ENCODE data around the gene LIN52.

The LIN52 gene

DNA sequence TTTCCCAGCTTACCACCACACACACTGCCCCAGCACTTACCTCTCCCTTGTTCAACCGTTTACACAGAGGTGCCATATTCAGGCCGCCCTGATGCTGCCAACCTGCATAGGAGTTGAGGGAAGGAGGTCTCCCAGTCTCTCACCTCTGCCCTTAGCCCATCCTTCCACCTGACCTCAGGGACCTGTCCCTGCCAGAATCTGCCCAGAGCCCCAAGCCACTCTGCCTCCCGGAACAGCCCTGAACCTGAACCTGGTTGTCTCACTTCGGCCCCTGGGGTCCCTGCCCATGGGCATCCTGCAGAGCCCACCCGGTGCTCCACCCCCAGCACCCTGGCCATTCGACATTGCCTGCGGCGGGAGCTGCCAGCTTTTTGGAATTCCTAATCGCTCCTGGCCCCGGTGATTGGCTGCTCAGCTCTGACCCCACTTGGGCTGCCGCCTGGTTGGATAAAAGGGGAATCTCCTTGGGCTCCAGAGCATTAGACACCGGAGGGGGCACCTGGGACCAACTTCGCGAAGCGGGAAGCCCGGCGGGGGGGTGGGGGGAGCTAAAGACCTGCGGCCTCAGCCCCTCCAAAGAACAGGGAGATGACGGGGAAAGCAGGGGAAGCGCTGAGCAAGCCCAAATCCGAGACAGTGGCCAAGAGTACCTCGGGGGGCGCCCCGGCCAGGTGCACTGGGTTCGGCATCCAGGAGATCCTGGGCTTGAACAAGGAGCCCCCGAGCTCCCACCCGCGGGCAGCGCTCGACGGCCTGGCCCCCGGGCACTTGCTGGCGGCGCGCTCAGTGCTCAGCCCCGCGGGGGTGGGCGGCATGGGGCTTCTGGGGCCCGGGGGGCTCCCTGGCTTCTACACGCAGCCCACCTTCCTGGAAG, 154.5 kb downstream of the LIN52 start, which contains the start of gene VSX2:
VSX2 (plus strand) TSS at position 476 of the 874 bp plus-strand sequence; CDS start at position 589, 113 bp downstream.
- no peak for DNase-seq

DNA sequence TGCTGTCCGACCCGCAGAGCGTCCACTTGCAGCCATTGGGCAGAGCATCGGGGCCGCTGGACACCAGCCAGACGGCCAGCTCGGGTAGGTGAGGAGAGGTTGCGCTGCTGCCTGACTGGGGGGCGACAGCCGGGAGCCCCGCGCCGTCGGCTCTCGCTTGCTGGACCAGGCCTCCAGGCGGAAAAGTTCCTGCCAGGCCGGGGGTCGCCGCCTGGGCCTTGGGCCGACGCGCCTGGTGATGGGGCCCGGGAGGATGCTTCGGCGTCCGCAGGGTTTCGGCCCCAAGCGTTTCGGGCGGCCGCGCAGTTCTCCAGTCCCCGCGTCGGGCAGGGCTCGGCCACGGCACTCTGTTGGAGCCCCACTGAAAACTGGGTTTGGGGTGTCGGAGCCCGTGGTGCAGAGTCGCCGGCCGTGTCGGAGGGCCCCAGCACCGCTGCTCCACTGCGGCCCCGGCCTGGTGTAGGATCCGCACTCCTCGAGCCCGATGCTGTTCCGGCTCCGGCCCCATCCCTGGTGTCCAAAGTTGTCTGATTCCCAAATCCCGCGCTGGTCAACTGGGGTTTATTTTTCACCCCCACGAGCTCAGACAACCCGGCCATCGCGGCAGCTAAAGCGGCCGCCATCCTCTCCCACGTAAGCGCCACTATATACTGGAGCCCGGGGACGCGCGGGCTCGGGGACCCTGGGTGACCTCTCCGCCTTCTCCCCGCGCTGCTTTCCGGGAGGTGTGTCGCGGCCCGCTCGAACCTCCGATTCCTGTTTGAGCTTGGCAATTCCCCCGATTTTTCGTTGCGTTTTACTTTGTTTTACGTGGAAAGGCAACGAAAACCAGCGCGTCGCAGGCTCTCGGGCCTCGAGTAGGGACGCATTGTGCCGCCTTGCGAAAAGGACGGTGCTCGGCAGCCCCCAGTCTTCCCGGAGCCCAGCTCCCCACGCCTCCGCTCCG, 155.4 kb downstream of the LIN52 start:
- DNase-seq: no peak

DNA sequence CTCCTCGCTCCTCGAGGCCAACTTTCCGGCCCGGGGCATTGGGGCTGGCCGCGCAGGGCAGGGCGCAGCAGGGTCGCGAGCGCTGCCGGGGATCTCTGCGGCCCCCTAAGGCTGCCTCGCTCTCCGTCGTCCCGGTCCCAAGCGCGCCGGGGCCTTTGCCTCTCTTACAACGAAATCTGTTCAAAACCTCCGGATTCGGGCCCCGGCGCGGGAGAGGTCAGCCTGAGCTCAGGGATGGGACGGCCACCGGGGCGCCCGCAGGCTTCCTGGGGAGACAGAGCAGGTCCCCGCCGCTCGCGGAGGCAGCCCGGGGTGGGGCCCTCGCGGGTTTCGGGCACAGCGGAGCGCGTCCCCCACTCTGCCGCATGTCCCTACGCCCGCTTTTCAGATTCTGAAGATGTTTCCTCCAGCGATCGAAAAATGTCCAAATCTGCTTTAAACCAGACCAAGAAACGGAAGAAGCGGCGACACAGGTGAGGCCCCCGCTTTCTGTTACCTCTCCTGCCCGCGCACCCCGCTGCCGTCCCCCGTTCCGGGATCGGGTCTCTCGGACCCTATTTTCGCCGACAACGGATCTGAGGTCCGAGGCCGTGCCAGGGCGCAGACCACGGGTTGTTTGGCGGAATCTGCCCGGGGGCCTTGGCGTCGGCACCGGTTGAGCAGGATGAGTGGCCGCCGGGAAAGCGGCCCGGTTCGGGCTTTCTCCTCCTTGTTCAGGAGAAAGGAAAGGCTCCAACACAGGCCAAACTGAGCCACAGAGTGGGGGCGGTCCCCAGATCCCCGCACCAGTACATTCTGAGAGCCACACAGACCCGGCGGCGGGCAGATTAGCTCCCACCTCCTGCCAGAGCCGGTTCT, 156.3 kb downstream of the LIN52 start:
- DNase-seq: no peak

DNA sequence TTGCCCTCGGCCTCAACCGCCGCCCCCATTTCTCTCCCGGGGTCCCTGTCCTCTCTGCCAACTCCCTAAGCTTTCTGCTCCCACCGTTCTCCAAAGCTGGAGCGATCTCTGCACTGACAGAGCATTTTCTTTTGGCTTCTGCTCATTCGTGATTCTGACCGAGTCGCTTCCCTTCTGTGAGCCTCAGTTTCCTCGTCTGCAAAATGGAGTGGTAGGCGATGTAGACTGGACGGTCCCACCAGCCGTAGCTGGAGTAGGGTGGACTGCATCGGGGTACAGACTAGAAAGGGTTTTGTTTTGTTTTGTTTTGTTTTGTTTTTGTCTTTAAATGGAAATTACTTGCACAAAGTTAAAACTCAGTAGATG, 156.9 kb downstream of the LIN52 start:
- no peak for DNase-seq

DNA sequence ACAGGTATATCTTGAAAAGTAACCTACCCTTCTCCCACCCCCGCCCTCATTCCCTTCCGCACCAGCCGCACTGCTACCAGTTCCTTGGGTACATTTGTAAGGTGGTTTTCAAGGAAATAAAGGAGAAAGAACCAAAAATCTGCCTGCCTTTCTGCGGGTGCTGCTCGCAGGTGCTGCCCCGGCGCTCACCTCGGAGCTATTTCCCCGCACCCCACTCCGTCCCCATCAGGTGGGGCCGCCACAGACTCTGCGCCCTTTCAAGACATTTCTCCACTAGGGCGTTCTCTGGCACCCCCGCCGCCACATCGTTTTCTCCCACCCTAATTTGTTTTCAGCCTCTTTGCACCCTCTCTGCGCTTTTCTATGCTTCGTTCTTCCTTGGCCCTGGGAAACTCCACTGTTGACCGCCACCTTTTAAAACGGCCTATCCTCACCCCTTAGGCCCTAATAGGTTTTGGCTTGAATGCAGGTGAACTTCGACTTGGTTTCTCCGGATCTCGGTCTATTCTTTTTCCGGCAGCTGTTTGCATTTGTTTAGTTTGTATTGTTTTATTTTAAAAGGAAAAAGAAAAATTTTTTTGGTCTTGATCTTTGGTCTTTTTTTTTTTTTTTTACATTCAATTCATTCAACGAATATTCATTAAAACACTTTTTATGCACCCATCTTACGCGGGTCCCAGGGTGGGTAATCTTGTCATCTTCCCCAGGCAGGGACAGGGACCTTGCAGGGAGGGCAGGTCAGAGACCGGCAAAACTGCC, 157.4 kb downstream of the LIN52 start:
- DNase-seq: no peak

DNA sequence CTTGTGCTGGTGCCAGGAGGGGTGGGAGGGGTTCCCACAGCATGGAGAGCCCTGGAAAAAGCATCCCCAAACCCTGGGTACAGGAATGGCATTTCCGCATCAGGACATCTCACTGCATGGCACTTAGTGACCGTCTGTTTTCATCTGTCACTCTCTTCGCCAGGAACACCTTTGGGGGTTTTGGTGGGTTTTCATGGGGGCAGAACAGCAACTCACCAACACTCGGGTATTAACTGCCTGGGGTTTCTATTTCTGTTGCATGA, 158.0 kb downstream of the LIN52 start:
- DNase-seq: no peak

DNA sequence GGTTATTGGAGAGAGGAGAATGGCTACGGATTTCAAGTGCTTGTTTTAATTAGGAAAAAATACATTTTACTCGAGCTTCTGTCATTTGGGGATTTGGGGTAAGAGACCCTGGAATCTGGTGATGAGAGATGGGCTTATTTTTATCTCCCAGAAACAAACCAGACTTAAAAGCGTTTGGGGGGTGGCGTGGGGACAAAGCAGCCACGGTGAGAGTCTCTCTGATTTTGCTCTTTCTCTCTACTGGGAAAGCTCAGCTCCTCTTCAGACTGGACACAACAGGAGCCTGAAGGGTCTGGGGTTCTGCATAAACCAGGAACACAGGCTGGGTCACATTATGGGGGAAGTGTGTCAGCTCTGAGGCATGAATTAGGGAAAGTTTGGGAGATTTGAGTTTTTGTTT, 158.3 kb downstream of the LIN52 start:
- DNase-seq: no peak

DNA sequence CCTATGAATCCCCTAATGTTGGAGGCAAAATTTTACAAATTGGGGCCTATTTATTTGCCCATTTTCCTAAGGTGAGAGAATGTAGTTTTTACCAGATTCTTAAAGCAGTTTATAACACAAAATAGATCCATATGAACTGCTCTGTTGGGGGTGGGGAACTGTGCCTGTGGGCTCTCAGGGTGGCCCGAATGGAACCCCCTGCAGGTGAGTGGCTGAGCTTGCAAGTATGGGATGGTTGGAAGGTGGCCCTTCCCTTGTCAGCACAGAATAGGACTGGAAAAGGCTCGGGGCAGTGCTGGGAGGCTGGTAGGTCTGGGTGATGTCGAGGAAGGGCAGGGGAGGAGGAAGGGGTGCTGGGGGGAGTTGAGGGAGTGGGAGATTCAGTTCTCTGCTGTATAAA, 159.4 kb downstream of the LIN52 start:
- DNase-seq: no peak

DNA sequence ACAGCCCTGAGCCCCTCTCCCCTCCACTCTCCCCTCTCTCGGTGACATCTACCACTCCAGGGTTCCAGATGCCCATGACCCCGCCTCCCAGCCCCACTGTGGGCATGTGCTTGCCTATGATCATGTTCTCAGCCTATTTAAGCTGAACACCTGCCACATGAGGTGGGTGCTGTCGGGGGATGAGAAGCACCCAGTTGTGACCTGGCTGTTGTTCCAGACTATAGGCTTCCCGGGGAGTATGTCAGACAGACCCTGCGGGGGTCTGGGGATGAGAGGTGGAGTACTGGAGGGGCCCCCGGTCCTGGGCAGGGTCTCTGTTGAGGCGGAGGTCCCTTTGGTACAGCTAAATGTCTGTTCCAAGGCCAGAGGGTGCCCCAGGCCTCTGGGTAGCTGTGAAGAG, 160.5 kb downstream of the LIN52 start:
- DNase-seq: no peak

DNA sequence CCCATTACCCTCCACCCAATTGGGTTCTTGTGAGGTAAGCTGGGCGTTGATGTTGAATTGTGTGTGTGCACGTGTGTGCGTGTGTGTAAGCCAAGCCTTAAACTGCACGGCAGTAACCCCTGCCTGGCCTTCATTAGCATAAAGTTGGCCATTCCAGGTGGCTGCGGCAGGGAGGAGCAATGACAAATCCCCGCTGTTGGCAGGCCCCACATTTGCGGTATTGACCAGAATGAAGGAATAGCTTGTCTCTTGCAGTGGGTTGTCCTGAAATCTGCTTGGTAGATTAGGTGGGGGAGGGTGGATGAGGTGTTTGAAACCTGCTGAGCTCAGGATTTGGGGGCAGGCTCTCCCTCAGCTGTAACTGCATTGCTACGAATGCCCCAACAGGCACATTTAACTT, 161.8 kb downstream of the LIN52 start:
- no peak for DNase-seq

DNA sequence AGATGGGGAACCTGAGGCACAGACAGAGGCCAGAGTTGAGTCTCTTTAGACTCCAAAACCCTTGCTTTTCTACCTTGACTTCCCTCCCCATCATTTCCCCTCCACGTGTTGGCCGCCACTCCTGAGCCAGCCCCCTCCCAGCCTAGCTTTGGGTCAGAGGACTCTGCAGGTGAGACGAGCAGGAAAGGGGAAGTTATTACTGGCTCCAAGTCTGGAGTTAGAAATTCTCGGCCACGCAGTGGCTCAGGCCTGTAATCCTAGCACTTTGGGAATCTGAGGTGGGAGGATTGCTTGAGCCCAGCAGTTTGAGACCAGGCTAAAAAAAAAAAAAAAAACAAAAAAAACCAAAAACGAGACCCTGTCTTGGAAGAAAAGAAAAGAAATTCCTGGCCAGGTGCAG, 163.3 kb downstream of the LIN52 start:
- DNase-seq: no peak

DNA sequence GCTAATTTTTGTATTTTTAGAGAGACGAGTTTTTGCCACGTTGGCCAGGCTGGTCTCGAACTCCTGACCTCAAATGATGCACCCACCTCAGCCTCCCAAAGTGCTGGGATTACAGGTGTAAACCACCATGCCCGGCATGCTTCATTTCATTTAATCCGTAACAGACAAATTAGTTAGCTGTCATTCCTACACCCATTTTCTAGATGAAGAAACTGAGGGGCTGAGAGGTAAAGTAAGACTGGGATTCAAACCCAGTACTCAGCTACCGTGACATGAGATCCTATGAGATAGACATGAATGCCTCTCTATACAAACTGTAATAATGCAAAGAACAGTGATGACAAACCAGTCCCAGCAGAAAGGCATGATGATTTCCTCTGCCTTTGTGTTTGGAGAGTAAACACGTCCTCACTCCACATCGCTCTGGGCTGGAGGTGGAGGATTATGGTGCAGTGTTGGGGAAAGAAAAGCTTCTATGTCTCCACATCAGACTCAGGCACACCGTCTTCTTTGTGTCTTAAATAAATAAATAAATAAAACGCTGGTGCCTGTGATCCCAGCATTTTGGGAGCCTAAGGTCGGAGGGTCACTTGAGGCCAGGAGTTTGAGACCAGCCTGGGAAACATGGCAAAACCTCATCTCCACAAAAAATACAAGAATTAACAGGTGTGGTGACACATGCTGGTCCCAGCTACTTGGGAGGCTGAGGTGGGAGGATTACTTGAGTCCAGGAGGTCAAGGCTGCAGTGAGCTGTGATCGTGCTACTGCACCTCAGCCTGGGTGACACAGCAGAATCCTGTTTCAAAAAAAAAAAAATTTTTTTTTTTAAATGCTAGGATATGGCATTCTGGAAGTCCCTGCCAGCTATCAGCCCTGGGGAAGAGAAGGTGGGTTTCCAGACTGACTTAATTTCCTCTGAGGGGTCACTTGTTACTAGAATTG, 164.9 kb downstream of the LIN52 start:
- no peak for DNase-seq
